ENCODE measurements around the gene MYEF2. TPM values are rescaled to one million over a fixed set of nuclear protein-coding genes. Genes with fewer than 3 reads are reported as not detected.

MYEF2 gene
- total RNA-seq, 1 experiment from 2014 or later, result 27.6 TPM

DNA sequence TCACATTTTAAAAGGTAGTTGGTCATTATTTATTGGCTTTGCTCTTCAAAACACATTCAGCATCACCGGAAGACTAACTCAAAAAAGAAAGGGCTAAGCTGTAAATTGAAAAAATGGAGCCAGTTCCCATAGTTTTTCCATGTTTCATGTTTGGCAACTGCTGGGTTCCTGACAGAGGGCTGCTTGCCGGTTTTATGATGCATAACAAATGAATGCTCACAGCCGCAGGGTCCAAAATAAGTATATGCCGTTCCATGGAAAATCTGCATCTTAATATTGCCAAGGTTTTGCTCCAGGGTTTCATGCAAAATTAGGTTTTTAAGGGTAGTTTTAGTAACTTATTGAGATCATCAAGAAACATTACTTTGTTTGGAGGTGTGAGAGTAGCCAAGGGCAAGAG, 43.8 kb upstream of the MYEF2 start:
- intact Hi-C loops (cut with micrococcal nuclease), result no loop called here
- no peaks in the 10 kb centered on the region for H3K4me1 Mint-ChIP-seq (ENCODE audit: insufficient read depth, unreplicated experiment)
- ChIA-PET POLR2A (no interaction called here), CTCF (no interaction called here)
- peaks cover 10% of the 10 kb centered on the region for H3K27me3 Mint-ChIP-seq (ENCODE audit: insufficient read depth, unreplicated experiment)
- TF ChIP-seq, protein P1, sequence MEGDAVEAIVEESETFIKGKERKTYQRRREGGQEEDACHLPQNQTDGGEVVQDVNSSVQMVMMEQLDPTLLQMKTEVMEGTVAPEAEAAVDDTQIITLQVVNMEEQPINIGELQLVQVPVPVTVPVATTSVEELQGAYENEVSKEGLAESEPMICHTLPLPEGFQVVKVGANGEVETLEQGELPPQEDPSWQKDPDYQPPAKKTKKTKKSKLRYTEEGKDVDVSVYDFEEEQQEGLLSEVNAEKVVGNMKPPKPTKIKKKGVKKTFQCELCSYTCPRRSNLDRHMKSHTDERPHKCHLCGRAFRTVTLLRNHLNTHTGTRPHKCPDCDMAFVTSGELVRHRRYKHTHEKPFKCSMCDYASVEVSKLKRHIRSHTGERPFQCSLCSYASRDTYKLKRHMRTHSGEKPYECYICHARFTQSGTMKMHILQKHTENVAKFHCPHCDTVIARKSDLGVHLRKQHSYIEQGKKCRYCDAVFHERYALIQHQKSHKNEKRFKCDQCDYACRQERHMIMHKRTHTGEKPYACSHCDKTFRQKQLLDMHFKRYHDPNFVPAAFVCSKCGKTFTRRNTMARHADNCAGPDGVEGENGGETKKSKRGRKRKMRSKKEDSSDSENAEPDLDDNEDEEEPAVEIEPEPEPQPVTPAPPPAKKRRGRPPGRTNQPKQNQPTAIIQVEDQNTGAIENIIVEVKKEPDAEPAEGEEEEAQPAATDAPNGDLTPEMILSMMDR (IDR thresholded peaks at IDR 0.05; ENCODE audit: unreplicated experiment), result no peak
- no peak overlapping the region for H3K27ac Mint-ChIP-seq (ENCODE audit: low read depth, unreplicated experiment)
- no peak for DNase-seq (ENCODE audit: unreplicated experiment)
- H3K9me3 Mint-ChIP-seq (ENCODE audit: unreplicated experiment), result no peaks in the 10 kb centered on the region
- H3K36me3 Mint-ChIP-seq (ENCODE audit: insufficient read depth, unreplicated experiment), result no peaks in the 10 kb centered on the region
- H3K4me3 Mint-ChIP-seq (ENCODE audit: unreplicated experiment), result no peak overlapping the region
- BruUV-seq (replicated peaks), result no TSS peak

DNA sequence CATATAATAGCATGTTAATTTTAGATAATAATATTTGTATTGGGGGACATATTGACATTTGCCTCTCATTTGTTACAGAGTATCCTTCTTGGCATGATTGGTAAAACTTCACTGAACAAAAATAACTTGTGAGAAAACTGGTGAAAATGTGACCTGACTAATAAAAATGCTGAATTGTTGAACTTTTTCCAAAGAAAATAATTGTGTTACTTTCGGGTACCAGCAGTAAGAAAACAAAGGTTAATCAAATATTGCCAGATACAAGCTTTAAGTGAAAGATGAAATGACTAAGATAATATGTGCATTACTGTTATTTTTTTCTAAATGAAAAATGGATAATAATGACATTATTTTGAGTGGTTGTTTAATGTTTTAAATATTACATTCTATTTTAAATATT, 43.2 kb upstream of the MYEF2 start:
- CTCF ChIA-PET, result interaction anchor here (0.6 kb wide), 1 partner anchor 767 kb away, joined by 3 read pairs; no protein-coding TSS in a partner anchor
- Mint-ChIP-seq H3K4me3 (ENCODE audit: unreplicated experiment) (no peak overlapping the region), H3K36me3 (ENCODE audit: insufficient read depth, unreplicated experiment) (no peaks in the 10 kb centered on the region), H3K4me1 (ENCODE audit: insufficient read depth, unreplicated experiment) (no peaks in the 10 kb centered on the region), H3K27me3 (ENCODE audit: insufficient read depth, unreplicated experiment) (peaks cover 10% of the 10 kb centered on the region), H3K27ac (ENCODE audit: low read depth, unreplicated experiment) (no peak overlapping the region), H3K9me3 (ENCODE audit: unreplicated experiment) (no peaks in the 10 kb centered on the region)
- POLR2A ChIA-PET, result no interaction called here
- TF ChIP-seq, protein P1 (IDR thresholded peaks at IDR 0.05; ENCODE audit: unreplicated experiment), result no peak
- BruUV-seq (replicated peaks), result no TSS peak
- intact Hi-C loops (cut with micrococcal nuclease), result no loop called here
- DNase-seq (ENCODE audit: unreplicated experiment), result no peak

DNA sequence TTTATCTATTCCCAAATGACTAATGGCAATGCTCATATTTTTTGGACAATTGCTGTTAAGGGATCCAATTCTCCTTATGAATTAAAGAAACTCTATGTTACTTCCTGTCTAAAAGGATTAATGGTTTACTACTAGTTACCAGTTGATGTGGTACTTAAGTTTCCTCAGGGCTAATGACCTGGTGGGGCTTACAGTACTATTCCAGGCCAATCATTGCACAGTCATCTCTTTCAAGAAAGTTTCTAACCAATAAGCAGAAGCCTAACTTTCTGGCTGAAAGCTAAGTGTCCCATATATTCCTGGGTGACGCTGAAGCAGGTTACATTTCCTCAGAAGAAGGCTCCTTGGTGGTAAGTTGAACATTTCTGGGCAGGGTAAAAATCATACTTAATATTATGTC, 27.9 kb upstream of the MYEF2 start, which contains the start of gene SLC12A1:
TSS of gene SLC12A1 (plus strand) at position 322 of the 400 bp plus-strand sequence. CDS start 1,418 bp downstream, outside the sequence.
- no peaks in the 10 kb centered on the region for H3K9me3 Mint-ChIP-seq (ENCODE audit: unreplicated experiment)
- POLR2A ChIA-PET, result no interaction called here
- no peak for DNase-seq (ENCODE audit: unreplicated experiment)
- H3K4me1 Mint-ChIP-seq (ENCODE audit: insufficient read depth, unreplicated experiment), result no peaks in the 10 kb centered on the region
- H3K36me3 Mint-ChIP-seq (ENCODE audit: insufficient read depth, unreplicated experiment), result no peaks in the 10 kb centered on the region
- TF ChIP-seq, protein P1 (IDR thresholded peaks at IDR 0.05; ENCODE audit: unreplicated experiment), result no peak
- CTCF ChIA-PET, result no interaction called here
- H3K4me3 Mint-ChIP-seq (ENCODE audit: unreplicated experiment), result no peak within 1 kb of the TSS
- peaks cover 1% of the 10 kb centered on the region for H3K27me3 Mint-ChIP-seq (ENCODE audit: insufficient read depth, unreplicated experiment)
- no peak within 1 kb of the TSS for H3K27ac Mint-ChIP-seq (ENCODE audit: low read depth, unreplicated experiment)
- BruUV-seq (replicated peaks), result no TSS peak
- intact Hi-C loops (cut with micrococcal nuclease), result no loop called here

DNA sequence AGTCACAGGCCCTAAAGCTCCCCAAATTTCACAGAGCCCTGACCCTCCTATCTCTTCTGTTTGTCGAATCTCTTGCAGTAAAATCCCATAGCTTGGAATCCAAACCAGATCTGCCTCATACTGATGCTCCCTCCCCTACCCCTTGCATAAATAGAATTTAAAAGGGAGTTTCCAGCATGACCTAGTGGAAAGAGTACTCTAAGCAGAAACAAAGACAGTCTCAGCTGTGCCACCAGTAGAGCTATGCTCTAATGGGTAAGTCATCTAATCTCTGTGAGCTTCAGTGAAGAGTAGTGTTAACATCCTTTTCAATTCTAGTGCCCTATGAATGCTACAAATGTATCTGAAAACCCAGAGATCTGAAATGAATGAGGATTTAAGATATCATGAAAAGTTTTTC, 24.0 kb upstream of the MYEF2 start:
- DNase-seq (ENCODE audit: unreplicated experiment), result no peak
- TF ChIP-seq, protein P1 (IDR thresholded peaks at IDR 0.05; ENCODE audit: unreplicated experiment), result no peak
- POLR2A ChIA-PET, result no interaction called here
- no peaks in the 10 kb centered on the region for H3K9me3 Mint-ChIP-seq (ENCODE audit: unreplicated experiment)
- peaks cover 32% of the 10 kb centered on the region for H3K27me3 Mint-ChIP-seq (ENCODE audit: insufficient read depth, unreplicated experiment)
- H3K36me3 Mint-ChIP-seq (ENCODE audit: insufficient read depth, unreplicated experiment), result no peaks in the 10 kb centered on the region
- H3K4me1 Mint-ChIP-seq (ENCODE audit: insufficient read depth, unreplicated experiment), result no peaks in the 10 kb centered on the region
- intact Hi-C loops (cut with micrococcal nuclease), result no loop called here
- CTCF ChIA-PET, result interaction anchor here (0.7 kb wide), 1 partner anchor 10 kb away, joined by 4 read pairs; no protein-coding TSS in a partner anchor
- BruUV-seq (replicated peaks), result no TSS peak
- no peak overlapping the region for H3K27ac Mint-ChIP-seq (ENCODE audit: low read depth, unreplicated experiment)
- H3K4me3 Mint-ChIP-seq (ENCODE audit: unreplicated experiment), result no peak overlapping the region

Data from MCF 10A (cell line).